DOHH2 (cell line): Measurements from ENCODE around the gene TXNRD2.

Source experiments
- CTCF ChIP-seq: fragments of 200-600 bp; sonication (generic); IDR thresholded peaks from one replicate; pipeline ENCODE4 v1.5.1; 2014; ENCODE audit warnings: antibody characterized with exemption, mild to moderate bottlenecking, low read depth, low read length; ENCODE audit not compliant: poor library complexity, severe bottlenecking
- EZH2phosphoT487 ChIP-seq: fragments of 200-600 bp; sonication (generic); IDR thresholded peaks from 2 replicates; pipeline ENCODE4 v1.6.1; 2017; ENCODE audit warnings: borderline replicate concordance, mild to moderate bottlenecking, antibody characterized with exemption, low read length, moderate library complexity, mixed read lengths

DNA sequence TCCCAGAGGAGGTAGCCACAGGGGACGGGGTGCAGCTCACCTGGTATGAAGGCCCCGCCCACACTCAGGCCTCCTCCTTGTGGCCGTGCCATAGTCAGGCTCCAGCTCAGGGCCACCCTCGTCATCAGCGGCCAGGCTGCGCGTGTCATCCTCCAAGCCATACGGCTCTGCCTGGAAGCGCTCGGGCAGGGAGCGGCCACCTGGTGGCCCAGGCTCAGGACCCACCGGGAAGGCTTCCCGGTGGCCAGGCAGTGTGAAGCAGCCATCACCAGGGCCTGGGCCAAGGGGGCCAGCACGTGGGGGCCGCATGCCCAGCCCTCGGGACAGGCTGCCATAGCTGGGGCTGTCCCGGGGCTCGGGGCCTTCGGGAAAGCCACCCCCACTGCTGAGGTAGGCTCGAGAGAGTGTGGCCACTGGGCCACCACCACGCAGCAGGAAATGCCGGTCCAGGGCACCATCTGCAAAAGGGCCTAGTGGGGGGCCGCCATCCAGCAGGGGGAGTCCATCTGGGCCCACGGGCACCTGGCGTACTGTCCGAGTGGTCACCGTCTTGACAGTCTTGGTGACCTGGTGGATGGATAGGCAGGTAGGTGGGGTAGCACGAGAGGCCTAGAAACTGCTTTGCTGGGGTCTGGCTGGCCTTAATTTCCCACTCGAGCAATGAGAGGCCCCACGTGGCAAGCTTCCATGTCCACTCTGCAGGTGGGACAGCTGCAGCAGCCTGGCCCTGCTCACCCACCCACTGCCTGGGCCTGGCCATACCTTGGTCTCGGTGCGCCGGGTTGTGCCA is 39.7 kb upstream of the TXNRD2 start:
- TF ChIP-seq CTCF (no peak), EZH2phosphoT487 (no peak)
